GM12801 (cell line): ENCODE measurements around the gene ACOXL.

Experiments
- CTCF ChIP-seq: IDR thresholded peaks from one replicate; pipeline ENCODE4 v1.5.1; 2011; ENCODE audit warnings: control low read depth; ENCODE audit not compliant: insufficient read length; ENCODE audit errors: extremely low read depth

The ACOXL gene

GRCh38 chr2:110872521-110872920, 140.1 kb downstream of the ACOXL start:
- no peak for TF ChIP-seq CTCF

- TF ChIP-seq CTCF, result no peak
Observed at GRCh38 chr2:110873056-110873502, 140.7 kb downstream of the ACOXL start.

- no peak for TF ChIP-seq CTCF
Observed at GRCh38 chr2:110873597-110874452, 141.5 kb downstream of the ACOXL start.

- no peak for TF ChIP-seq CTCF
Observed at GRCh38 chr2:110874453-110875383, 142.3 kb downstream of the ACOXL start.

- TF ChIP-seq CTCF, result no peak
Observed at GRCh38 chr2:110875384-110875725, 143.0 kb downstream of the ACOXL start.

GRCh38 chr2:110876167-110876999, 144.0 kb downstream of the ACOXL start:
- TF ChIP-seq CTCF, result no peak
